ENCODE results near the gene LENG1. TPM values are rescaled to one million over a fixed set of nuclear protein-coding genes. Genes with fewer than 3 reads are reported as not detected.
A peak's percentile ranks its signal among the peaks of the same experiment; 100 is the strongest.

The LENG1 gene
- total and polyA plus RNA-seq, 9 of the 15 experiments (the other 6 are each of a cell fraction or from before 2014, with no cell fraction given) = 0.30 to 10.5 (median 4.7) TPM

DNA sequence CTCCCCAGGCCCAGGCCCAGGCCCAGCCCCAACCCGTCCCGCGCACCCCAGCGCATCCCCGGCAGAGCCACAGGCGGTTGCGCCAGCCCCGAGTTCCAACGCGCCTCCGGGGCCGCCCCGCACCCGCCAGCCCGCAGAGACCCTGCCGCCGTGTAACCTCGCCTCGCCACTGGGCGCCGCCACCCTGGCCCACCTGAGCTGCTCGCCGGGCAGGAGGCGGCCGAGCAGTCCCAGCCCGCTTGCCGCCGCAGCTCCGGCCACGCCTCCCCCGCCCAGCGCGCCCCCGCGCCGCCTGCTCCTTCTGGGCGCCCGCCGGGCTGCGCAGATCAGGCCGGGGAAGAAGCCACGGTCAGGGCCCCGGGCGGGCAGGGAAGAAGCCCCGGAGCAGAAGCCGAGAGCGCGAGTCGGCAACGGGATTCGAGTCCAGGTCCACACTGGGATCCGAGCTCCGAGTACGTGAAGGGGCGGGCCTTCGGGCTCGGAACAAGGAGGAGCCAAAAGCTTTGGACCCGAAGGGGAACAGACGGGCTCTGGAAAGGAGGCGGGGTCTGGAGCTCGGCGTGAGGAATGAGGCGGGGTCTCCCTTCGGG lies 29.7 kb upstream of the LENG1 start, which contains the start of gene MBOAT7 (continued):
- TF ChIP-seq GMEB1 (CRISPR knock-in tag; IDR thresholded peaks at IDR 0.05) = 0 out of 2 replicates have a peak, but pooled peaks have one; percentile 15
- no peak for TF ChIP-seq RBBP5 (IDR thresholded peaks at IDR 0.05; ENCODE audit: borderline replicate concordance, insufficient read depth, low read length, poor library complexity, severe bottlenecking)
- TF ChIP-seq KDM4B (IDR thresholded peaks at IDR 0.05; ENCODE audit: borderline replicate concordance in 2 of 2, low read depth in 1 of 2) = no peak
- no peak for TF ChIP-seq THRAP3 (IDR thresholded peaks at IDR 0.05; ENCODE audit: borderline replicate concordance)
- TF ChIP-seq ZFP36 (IDR thresholded peaks at IDR 0.05; ENCODE audit: low read depth, low read length, partially characterized antibody) = peak; percentile 25
- peak; percentile 80 for TF ChIP-seq NEUROD1 (IDR thresholded peaks at IDR 0.05; ENCODE audit: borderline replicate concordance, low read depth, low read length, partially characterized antibody)
- TF ChIP-seq NFIC (IDR thresholded peaks at IDR 0.05) = peak; percentile 14
- TF ChIP-seq SMAD4 (CRISPR knock-in tag; conservative IDR thresholded peaks at IDR 0.05) = peak; percentile 80
- 0 out of 2 replicates have a peak, but pooled peaks have one; percentile 44 for TF ChIP-seq GATAD2A (IDR thresholded peaks at IDR 0.05)
- TF ChIP-seq TCF3 (CRISPR knock-in tag; IDR thresholded peaks at IDR 0.05) = no peak; the same call in 1 of the 2 replicates
- peak; percentile 65 for TF ChIP-seq CREB3L1 (IDR thresholded peaks at IDR 0.05; ENCODE audit: borderline replicate concordance, low read depth)
- TF ChIP-seq, protein P1, sequence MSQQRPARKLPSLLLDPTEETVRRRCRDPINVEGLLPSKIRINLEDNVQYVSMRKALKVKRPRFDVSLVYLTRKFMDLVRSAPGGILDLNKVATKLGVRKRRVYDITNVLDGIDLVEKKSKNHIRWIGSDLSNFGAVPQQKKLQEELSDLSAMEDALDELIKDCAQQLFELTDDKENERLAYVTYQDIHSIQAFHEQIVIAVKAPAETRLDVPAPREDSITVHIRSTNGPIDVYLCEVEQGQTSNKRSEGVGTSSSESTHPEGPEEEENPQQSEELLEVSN (IDR thresholded peaks at IDR 0.05; ENCODE audit: borderline replicate concordance in 1 of 2, extremely low read depth in 1 of 2, insufficient read depth in 1 of 2, insufficient read length in 1 of 2, low read depth in 1 of 2, low read length in 1 of 2, poor library complexity in 1 of 2, severe bottlenecking in 1 of 2) = peak in 1 of 2 experiments; percentile 83
- peak; percentile 62 for TF ChIP-seq U2AF1 (optimal IDR thresholded peaks at IDR 0.05; ENCODE audit: low read depth, low read length)
- peak; percentile 79 for TF ChIP-seq ARID4B (CRISPR knock-in tag; IDR thresholded peaks at IDR 0.05)
- TF ChIP-seq ZBED1 (IDR thresholded peaks at IDR 0.05) = 0 out of 2 replicates have a peak, but pooled peaks have one; percentile 34
- TF ChIP-seq ZKSCAN1 (IDR thresholded peaks at IDR 0.05; ENCODE audit: low read depth, low read length) = no peak; the same call in 1 of the 2 replicates
- no peak for TF ChIP-seq HIVEP1 (CRISPR knock-in tag; IDR thresholded peaks at IDR 0.05)
- TF ChIP-seq BRF1 (IDR thresholded peaks at IDR 0.05; ENCODE audit: borderline replicate concordance, extremely low read depth, insufficient read length) = no peak

Data from K562 (cell line).